T-cell (primary cell): ENCODE results near the gene NTM. TPM values are rescaled to one million over a fixed set of nuclear protein-coding genes. Genes with fewer than 3 reads are reported as not detected.

Source experiments
- ATAC-seq, 4 experiments: fragments of 200-7000 bp in 3 of 4; fragments of 150-1000 bp in 1 of 4; cut with Tn5 transposase; replicated peaks in 1 of 4; 1 replicate in 3 of 4; 2 replicates in 1 of 4; pipeline ENCODE4 v1.10.0; 2021; ENCODE audit warnings: moderate library complexity in 3 of 4, mild to moderate bottlenecking in 2 of 4, moderate number of reproducible peaks in 1 of 4
- CTCF ChIA-PET, 2 donors: fragments of 300-600 bp; sonication (Branson Sonifier 250); formaldehyde crosslinking; loops; one replicate each; lab custom pipeline; 2022; ENCODE audit warnings: antibody characterized with exemption in 2 of 2; lab: Charles Lee
- POLR2A ChIA-PET, 2 donors: fragments of 300-600 bp; sonication (Branson Sonifier 250); formaldehyde crosslinking; loops; one replicate each; lab custom pipeline; 2022; ENCODE audit warnings: antibody characterized with exemption in 2 of 2; lab: Charles Lee
- DNase-seq, 35 experiments: peaks; one replicate each; pipeline versions ENCODE4 v3.0.0 to v3.0.0-alpha.2; 2013 to 2023
- H3K27ac ChIP-seq: one replicate; pipeline ENCODE4 v1.5.1; 2013; ENCODE audit warnings: low read length
- H3K27me3 ChIP-seq, 2 experiments: replicated peaks in 1 of 2; 1 replicate in 1 of 2; 2 replicates in 1 of 2; pipeline versions ENCODE4 v1.6.1 to v1.7.0; 2013; ENCODE audit warnings: low read length in 1 of 2, mixed read lengths in 1 of 2; ENCODE audit not compliant: control insufficient read depth in 2 of 2, insufficient read depth in 2 of 2; ENCODE audit errors: extremely low read depth in 1 of 2
- H3K36me3 ChIP-seq, 2 donors: 1 replicate in 1 of 2; 2 replicates in 1 of 2; pipeline versions ENCODE4 v1.6.1 to v1.7.0; 2013; ENCODE audit warnings: low read length in 1 of 2; ENCODE audit not compliant: control insufficient read depth in 2 of 2, insufficient read depth in 1 of 2; ENCODE audit errors: extremely low read depth in 1 of 2
- H3K4me1 ChIP-seq, 2 experiments: 1 replicate in 1 of 2; 2 replicates in 1 of 2; pipeline versions ENCODE4 v1.6.1 to v1.7.0; 2013; ENCODE audit warnings: low read length in 2 of 2, mixed read lengths in 1 of 2; ENCODE audit not compliant: insufficient read depth in 2 of 2, control insufficient read depth in 1 of 2; ENCODE audit errors: extremely low read depth in 1 of 2
- H3K4me3 ChIP-seq, 2 donors: 1 replicate in 1 of 2; 2 replicates in 1 of 2; pipeline versions ENCODE4 v1.5.1 to v1.7.0; 2013; ENCODE audit warnings: mild to moderate bottlenecking in 2 of 2, low read length in 1 of 2, moderate library complexity in 1 of 2; ENCODE audit not compliant: control insufficient read depth in 1 of 2; ENCODE audit errors: extremely low read depth in 1 of 2
- H3K9me3 ChIP-seq: 2 replicates; pipeline ENCODE4 v1.7.0; 2013
- H3K27ac Mint-ChIP-seq, 2 donors: one replicate each; pipeline ENCODE4 v1.8.0; 2020 to 2021; ENCODE audit warnings: mild to moderate bottlenecking in 2 of 2, mixed read lengths in 2 of 2
- H3K27me3 Mint-ChIP-seq, 2 donors: one replicate each; pipeline ENCODE4 v1.8.0; 2021 to 2022; ENCODE audit warnings: mixed read lengths in 2 of 2
- H3K36me3 Mint-ChIP-seq: one replicate; pipeline ENCODE4 v1.8.0; 2021; ENCODE audit warnings: mixed read lengths
- H3K4me1 Mint-ChIP-seq, 3 donors: one replicate each; pipeline ENCODE4 v1.8.0; 2020 to 2022; ENCODE audit warnings: mixed read lengths in 3 of 3, mild to moderate bottlenecking in 1 of 3
- H3K4me3 Mint-ChIP-seq, 3 donors: one replicate each; pipeline ENCODE4 v1.8.0; 2020 to 2022; ENCODE audit warnings: mild to moderate bottlenecking in 3 of 3, mixed read lengths in 3 of 3, moderate library complexity in 3 of 3
- H3K9me3 Mint-ChIP-seq, 3 donors: one replicate each; pipeline ENCODE4 v1.8.0; 2020 to 2022; ENCODE audit warnings: mixed read lengths in 3 of 3
- WGBS: methylation state at CpG from one replicate; pipeline ENCODE4 v1.1.5; 2013; ENCODE audit warnings: missing lambda C conversion rate; ENCODE audit not compliant: insufficient coverage; 5-methylcytosine and 5-hydroxymethylcytosine counted together
- total RNA-seq, 35 experiments: library from RNA in 6 of 35; stranded (reverse) in 6 of 35; fragments of 120-200 nt in 1 of 35; gene quantifications; one replicate each; pipeline versions ENCODE4 v1.2.1 to v1.2.4 and lab custom pipeline; 2013 to 2026

The NTM gene
- total RNA-seq, 5 donors from 2014 or later (not counting 1 experiment from before 2014, with no cell fraction given), result not detected

GRCh38 chr11:132158091-132158490, 787.7 kb downstream of the NTM start:
- Mint-ChIP-seq H3K4me3 (no peak overlapping the region), H3K27ac (no peak overlapping the region), H3K9me3 (peaks cover 0 to 6% (median 0%) of the 10 kb centered on the region in 3 donors), H3K36me3 (no peaks in the 10 kb centered on the region), H3K27me3 (no peaks in the 10 kb centered on the region), H3K4me1 (no peaks in the 10 kb centered on the region)
- Histone ChIP-seq H3K4me1 (no peaks in the 10 kb centered on the region), H3K9me3 (no peaks in the 10 kb centered on the region), H3K36me3 (no peaks in the 10 kb centered on the region), H3K27ac (no peak overlapping the region), H3K27me3 (no peaks in the 10 kb centered on the region), H3K4me3 (no peak overlapping the region)
- DNase-seq (no peak), ATAC-seq (no peak)
- POLR2A ChIA-PET, result no interaction called here
- WGBS, result 71% methylated on average over 2 of the region's 3 CpGs
- CTCF ChIA-PET, result no interaction called here

- WGBS, result 100% methylated on average over 1 of the region's 2 CpGs
- Mint-ChIP-seq H3K4me3 (no peak overlapping the region), H3K27ac (no peak overlapping the region), H3K36me3 (no peaks in the 10 kb centered on the region), H3K27me3 (no peaks in the 10 kb centered on the region), H3K4me1 (no peaks in the 10 kb centered on the region), H3K9me3 (peaks cover 0 to 6% (median 0%) of the 10 kb centered on the region in 3 donors)
- Histone ChIP-seq H3K4me1 (no peaks in the 10 kb centered on the region), H3K4me3 (no peak overlapping the region), H3K36me3 (no peaks in the 10 kb centered on the region), H3K9me3 (no peaks in the 10 kb centered on the region), H3K27ac (no peak overlapping the region), H3K27me3 (no peaks in the 10 kb centered on the region)
- ChIA-PET POLR2A (no interaction called here), CTCF (no interaction called here)
- DNase-seq (no peak), ATAC-seq (no peak)
Observed at GRCh38 chr11:132158696-132159095, 788.3 kb downstream of the NTM start.

GRCh38 chr11:132161403-132162078, 791.1 kb downstream of the NTM start:
- POLR2A ChIA-PET, result interaction anchor here in 1 of 2 donors (0.6 kb wide), 1 partner anchor 9 kb away, joined by 5 read pairs; no protein-coding TSS in a partner anchor
- WGBS, result 91% methylated on average over 18 of the region's 26 CpGs
- H3K9me3 Mint-ChIP-seq, result peaks cover 0 to 6% (median 2%) of the 10 kb centered on the region in 3 donors

GRCh38 chr11:132168344-132168981, 798.0 kb downstream of the NTM start:
- Histone ChIP-seq H3K27ac (no peak overlapping the region), H3K27me3 (peaks cover 0 to 2% of the 10 kb centered on the region in 2 experiments), H3K9me3 (no peaks in the 10 kb centered on the region), H3K4me1 (no peaks in the 10 kb centered on the region), H3K36me3 (no peaks in the 10 kb centered on the region), H3K4me3 (no peak overlapping the region)
- H3K36me3 Mint-ChIP-seq, result no peaks in the 10 kb centered on the region
- no peak overlapping the region for H3K4me3 Mint-ChIP-seq
- ATAC-seq, result no peak
- ChIA-PET POLR2A (no interaction called here), CTCF (no interaction called here)
- H3K4me1 Mint-ChIP-seq, result no peaks in the 10 kb centered on the region
- H3K27ac Mint-ChIP-seq, result no peak overlapping the region
- no CpG with 5 or more reads among the region's 3 CpGs for WGBS
- DNase-seq, result no peak
- H3K9me3 Mint-ChIP-seq, result peaks cover 0 to 7% (median 4%) of the 10 kb centered on the region in 3 donors
- no peaks in the 10 kb centered on the region for H3K27me3 Mint-ChIP-seq

More at GRCh38 chr11:132161403-132162078, 791.1 kb downstream of the NTM start:
- Mint-ChIP-seq H3K27ac (no peak overlapping the region), H3K4me1 (no peaks in the 10 kb centered on the region), H3K4me3 (no peak overlapping the region), H3K27me3 (no peaks in the 10 kb centered on the region), H3K36me3 (no peaks in the 10 kb centered on the region)
- CTCF ChIA-PET, result no interaction called here
- Histone ChIP-seq H3K4me3 (no peak overlapping the region), H3K9me3 (no peaks in the 10 kb centered on the region), H3K36me3 (no peaks in the 10 kb centered on the region), H3K27ac (no peak overlapping the region), H3K4me1 (no peaks in the 10 kb centered on the region), H3K27me3 (peaks cover 0 to 2% of the 10 kb centered on the region in 2 experiments)
- ATAC-seq (no peak), DNase-seq (no peak)

- Mint-ChIP-seq H3K4me1 (no peaks in the 10 kb centered on the region), H3K36me3 (no peaks in the 10 kb centered on the region), H3K9me3 (peaks cover 6 to 11% (median 8%) of the 10 kb centered on the region in 3 donors), H3K27me3 (no peaks in the 10 kb centered on the region), H3K4me3 (no peak overlapping the region), H3K27ac (no peak overlapping the region)
- POLR2A ChIA-PET, result interaction anchor here in 1 of 2 donors (0.6 kb wide), 1 partner anchor 10 kb away, joined by 5 read pairs; no protein-coding TSS in a partner anchor
- Histone ChIP-seq H3K27ac (no peak overlapping the region), H3K4me1 (no peaks in the 10 kb centered on the region), H3K9me3 (no peaks in the 10 kb centered on the region), H3K36me3 (no peaks in the 10 kb centered on the region), H3K4me3 (no peak overlapping the region), H3K27me3 (no peaks in the 10 kb centered on the region)
- DNase-seq, result no peak
- 77% methylated on average over 3 of the region's 6 CpGs for WGBS
- CTCF ChIA-PET, result interaction anchor here in 1 of 2 donors (0.6 kb wide), 1 partner anchor 84 kb away, joined by 3 read pairs; no protein-coding TSS in a partner anchor
- ATAC-seq, result no peak
Observed at GRCh38 chr11:132171031-132171430, 800.6 kb downstream of the NTM start.

GRCh38 chr11:132174362-132175255, 804.2 kb downstream of the NTM start:
- H3K36me3 ChIP-seq, result no peaks in the 10 kb centered on the region
- no peaks in the 10 kb centered on the region for H3K4me1 ChIP-seq
- no peak overlapping the region for H3K4me3 ChIP-seq
- Mint-ChIP-seq H3K27ac (no peak overlapping the region), H3K36me3 (no peaks in the 10 kb centered on the region), H3K9me3 (peaks cover 3 to 13% (median 8%) of the 10 kb centered on the region in 3 donors), H3K4me1 (no peaks in the 10 kb centered on the region), H3K27me3 (no peaks in the 10 kb centered on the region), H3K4me3 (no peak overlapping the region)
- H3K9me3 ChIP-seq, result no peaks in the 10 kb centered on the region
- CTCF ChIA-PET, result no interaction called here
- DNase-seq, result no peak
- ATAC-seq, result no peak
- no peaks in the 10 kb centered on the region for H3K27me3 ChIP-seq
- POLR2A ChIA-PET, result no interaction called here
- WGBS, result 71% methylated on average over 10 of the region's 15 CpGs
- H3K27ac ChIP-seq, result no peak overlapping the region
